GM03348 (cell line): ENCODE data around the gene N4BP2.

ENCODE experiments used
- DNase-seq: peaks from one replicate; pipeline ENCODE4 v3.0.0; 2012; ENCODE audit warnings: low spot score

Gene N4BP2

DNA sequence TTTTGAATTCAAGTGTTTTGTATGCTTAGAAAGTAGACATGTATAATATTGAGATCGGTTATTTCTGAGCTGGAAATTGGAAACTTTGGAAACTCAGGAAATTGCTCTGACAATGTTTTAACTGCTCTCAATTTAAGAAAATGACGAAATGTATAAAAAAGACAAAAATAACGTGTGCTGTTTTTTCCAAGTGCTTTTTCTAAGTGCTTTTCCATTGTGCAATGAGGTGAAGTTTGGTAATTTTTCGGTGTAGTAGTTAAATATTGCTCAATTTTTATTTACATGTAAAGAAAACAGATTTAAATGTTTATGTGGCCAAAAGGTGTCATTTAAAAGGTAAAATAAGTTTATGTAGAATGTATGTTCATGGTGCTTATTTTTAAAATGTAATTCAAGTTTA is 100.8 kb downstream of the N4BP2 start:
- no peak for DNase-seq

DNA sequence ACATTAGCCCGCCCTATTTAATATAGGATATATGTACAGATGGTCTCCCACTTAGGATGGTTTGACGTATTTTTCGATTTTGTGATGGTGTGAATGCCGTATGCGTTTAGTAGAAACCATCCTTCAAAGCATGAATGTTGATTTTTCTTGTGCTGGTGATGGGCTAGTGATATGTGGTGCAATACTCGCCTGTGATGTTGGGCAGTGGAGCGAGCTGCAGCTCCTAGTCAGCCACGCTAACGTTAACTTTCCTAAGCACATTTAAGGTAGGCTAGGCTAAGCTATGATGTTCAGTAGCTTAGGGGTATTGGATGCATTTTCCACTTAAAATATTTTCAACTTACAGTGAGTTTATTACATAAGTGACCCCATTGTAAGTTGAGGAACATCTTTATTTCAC is 103.6 kb downstream of the N4BP2 start:
- no peak for DNase-seq

DNA sequence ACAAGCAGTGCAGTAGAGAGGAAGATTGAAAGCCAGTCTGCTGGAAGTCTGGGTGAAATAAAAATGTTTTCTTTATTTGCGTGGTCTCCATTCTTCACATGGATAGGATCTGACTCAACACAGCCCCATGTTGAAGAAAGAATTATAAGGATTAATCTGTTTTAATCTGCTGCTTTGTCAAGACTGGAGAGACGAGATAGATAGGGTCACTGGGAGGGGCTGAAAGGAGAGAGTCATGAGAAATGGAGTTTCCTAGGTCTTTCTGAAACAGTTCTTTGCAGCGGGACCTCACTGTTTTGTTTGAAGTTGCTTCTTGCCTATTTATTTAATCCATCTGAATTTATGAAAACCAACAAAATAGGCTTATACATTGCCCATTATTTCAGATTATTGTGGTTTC is 107.8 kb downstream of the N4BP2 start:
- DNase-seq, result no peak

DNA sequence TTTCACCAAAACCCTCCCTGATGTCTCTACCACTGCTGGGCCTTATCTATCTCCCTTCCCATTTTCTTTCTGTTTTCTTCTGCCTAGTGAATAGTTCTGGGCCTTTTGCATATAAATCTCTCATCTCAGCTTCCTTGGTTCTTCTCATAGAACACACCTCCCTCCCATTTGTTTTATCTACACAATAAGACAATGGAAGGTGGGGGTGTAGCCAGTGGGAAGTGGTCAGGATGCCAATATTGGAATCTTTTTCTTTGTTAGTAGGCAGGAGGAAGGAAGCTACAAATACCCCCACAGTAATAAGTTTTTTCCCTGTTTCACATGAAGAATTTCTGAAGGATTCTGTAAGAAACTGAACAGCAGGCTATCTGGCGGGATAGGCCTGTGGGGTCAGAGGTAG is 109.3 kb downstream of the N4BP2 start:
- DNase-seq, result no peak

DNA sequence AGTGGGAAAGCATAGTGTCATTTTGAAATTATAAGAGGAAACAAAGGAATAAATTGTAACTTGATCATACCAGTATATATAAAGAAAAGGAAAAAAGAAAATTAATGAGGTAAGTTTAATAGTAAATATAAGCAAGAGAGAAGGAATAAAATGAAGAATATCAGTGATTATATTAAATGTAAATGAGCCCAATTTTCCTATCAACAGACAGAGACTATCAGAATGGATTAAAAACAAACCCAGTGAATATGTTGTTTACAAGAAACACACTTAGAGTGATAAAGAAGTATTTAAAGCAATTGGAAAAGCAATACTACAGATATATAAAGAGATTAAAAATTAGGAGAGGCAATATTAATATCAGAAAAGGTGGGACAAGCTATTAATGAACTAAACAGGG is 111.4 kb downstream of the N4BP2 start:
- DNase-seq, result no peak

DNA sequence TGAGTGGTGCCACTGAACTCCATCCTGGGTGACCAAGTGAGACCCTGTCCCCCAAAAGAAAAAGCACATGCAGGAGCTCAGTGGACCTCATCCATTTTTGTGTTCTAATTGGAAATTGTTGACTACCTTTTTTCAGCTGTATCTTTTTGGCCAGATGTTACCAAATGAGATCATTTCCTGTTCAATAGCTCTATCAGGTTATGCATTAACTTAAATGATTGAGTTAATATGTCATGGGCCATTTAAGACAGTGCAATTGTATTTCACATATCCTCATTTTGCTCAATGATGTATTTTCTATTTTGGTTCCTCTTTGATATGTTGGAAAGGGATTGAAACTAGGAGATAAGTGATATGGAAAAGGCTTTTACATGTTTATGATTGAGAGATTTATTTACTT is 113.9 kb downstream of the N4BP2 start:
- DNase-seq, result no peak

DNA sequence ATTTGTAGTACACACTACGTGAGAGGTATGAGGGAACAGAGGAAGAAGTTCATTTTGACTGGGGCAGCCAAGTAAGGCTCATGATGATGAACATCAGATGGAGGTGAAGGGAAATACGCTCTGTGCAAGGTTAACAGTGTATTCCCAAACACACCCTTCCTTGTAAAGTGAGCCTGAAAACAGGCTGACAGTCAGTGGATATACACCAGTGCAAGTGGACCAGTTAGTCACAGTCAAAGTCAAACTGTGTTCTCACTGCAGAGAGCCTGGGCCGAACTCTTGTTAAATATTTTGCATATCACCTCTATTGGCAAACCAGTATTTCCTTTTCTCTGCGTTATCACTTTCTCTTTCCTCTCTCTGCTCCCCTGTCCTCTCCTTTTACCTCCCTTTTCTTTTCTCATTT is 116.8 kb downstream of the N4BP2 start:
- DNase-seq, result no peak

DNA sequence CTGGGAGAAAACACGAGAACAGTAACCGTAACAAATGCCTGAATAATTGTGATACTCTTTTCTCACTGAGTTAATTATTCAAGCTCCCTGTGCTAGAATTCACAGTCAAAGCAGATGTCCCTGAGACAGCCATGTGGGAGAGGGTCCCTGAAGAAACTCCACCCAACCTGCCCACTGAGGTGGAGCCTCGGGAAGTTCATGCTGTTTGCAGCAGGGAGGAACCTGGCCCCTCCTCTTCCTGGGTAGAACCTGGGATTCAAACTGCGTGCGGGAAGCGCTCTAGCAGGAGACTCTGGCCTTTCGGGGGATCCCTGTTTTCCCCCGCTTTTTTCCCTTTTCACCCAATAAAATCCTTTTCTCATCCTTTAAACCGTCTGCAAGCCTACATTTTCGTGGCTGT is 120.0 kb downstream of the N4BP2 start:
- no peak for DNase-seq

DNA sequence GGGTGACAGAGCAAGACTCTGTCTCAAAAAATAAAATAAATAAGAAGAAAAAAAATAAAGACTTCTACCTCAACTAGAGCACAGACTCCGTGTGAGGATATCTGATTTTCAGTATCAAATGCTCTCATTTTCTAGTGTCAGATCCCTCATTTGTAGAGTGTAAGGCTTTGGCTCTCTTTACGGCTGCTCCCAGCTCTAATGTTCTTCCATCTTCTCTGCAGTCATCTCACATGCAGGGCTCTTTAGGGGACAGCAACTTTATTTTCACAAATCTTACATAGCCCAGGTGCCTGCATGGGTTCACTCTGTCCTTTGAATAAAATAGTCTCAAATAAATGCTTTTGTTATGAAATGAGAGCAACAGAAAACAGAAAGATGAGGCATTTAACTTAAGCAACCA is 120.9 kb downstream of the N4BP2 start:
- DNase-seq, result no peak

DNA sequence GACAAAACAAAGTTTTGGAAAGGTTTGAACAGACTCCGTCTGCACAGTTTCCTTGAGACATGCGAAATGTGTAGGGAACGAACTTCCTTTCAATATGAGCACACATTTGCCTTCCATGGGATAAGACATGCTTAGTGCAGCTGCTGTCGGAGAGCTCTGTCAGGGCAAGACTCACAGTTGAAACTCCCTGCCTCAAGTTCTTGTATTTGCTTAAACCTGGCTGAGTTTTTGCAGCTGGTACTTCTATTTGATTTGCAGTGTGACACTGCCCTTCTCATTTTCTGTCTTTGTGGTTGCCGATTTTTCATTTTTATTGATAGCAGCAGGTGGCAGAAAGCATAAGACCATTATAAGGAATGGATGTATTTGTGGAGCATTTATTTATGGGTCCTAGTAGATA is 122.0 kb downstream of the N4BP2 start:
- DNase-seq, result peak; percentile 15

DNA sequence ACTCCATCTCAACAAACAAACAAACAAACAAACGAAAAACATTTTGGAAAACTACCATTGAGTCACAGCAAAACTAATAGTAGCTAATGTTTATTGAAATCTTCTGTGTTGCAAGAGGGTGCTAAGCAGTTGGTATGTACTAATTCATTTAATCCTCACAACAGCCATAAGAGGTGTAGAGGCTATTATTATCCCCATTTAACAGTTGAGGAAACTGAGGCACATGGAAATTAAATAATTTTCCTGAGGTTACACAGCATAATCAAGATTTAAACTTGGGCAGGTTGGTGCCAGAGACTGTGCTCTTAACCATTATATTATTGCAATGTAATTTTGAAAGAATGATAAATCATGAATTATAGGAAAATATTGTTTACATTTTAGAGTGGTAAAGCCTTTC is 122.7 kb downstream of the N4BP2 start:
- DNase-seq, result no peak

DNA sequence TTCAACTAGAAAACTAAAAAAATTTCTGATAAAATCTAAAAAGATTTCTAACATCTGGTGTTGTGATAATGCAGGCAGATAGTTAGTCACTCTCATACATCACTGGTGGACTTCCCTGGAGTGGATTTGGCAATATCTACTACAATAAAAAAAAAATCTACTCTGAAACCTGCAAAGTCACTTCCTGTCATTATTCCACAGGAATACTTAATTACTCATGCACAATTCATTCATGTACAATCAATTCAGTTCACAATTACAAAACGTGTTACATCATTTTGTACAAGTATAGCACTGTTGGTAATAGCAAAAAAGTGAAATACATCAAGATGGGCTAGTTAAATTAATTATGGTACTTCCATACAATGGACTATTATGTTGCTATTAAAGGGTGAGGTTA is 123.7 kb downstream of the N4BP2 start:
- peak; percentile 87 for DNase-seq

DNA sequence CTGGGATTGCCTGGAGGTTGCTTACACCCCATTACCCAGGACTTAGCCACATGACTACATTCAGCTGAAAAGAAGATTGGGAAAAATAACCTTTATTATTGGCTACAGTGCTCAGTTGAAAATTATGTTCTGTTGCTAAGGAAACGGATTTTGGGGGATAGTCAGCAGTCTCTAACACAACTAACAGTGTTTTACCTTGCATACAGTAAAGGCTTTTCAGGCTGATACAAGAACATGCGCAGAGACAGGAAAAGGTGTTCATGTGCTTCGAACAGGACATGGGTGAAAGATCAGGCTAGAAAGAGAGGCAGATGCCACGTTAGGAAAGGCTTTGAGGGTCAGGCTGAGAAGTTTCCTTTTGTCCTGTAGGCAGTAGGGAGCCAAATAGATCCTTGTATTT is 125.4 kb downstream of the N4BP2 start:
- DNase-seq, result no peak

DNA sequence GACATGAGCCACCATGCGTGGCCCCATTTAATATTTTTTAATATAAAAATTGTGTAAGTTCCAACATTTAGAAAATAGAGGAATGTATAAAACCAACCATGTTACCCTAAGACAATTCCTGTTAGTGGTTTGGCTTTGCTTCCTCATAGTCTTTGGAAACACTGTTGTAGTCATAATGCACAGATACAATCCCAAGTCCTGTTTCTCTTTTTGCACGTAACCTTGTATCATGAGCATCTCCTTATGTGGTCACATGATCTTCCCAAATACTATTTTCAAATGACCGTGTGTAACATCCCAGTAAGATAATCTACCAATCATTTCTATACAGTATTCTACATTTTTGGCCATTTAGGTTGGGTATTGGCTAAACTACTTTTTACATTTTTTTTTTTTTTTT is 126.3 kb downstream of the N4BP2 start:
- no peak for DNase-seq

DNA sequence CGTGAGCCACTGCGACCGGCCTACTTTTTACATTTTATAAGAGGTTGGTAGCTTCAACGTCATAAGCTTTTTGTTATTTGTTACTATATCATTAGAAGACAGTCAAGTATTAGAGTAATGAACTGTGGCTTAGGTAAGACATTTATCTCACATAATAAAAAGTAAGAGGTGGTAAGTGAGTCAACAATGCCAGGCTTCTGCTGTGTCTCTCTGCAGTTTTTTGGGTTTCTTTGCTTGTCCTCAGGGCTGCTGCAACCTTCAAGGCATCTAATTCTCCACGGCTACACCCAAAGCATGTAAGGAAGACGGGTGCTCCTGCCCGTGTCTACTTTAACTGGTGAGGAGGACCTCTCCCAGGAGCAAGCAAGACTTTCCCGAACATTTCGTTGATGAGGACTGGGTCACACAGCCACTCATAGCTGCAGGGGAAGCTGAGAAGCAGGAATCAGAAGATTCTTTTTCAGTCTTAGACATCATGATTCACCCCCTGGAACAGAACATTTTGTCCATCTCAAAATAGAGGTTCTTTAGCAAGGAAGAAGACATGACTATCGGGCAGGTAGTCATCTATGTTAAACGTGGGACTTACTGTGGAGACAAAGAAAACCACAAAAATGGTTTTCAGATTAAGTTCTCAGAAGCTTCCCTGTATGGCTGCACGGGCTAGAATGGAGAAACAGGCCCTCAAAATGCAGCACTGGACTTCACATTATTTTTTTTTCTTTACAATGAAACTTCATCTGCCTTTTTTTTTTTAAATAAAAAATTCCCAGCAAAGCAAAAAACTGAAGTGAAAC is 127.2 kb downstream of the N4BP2 start:
- no peak for DNase-seq

DNA sequence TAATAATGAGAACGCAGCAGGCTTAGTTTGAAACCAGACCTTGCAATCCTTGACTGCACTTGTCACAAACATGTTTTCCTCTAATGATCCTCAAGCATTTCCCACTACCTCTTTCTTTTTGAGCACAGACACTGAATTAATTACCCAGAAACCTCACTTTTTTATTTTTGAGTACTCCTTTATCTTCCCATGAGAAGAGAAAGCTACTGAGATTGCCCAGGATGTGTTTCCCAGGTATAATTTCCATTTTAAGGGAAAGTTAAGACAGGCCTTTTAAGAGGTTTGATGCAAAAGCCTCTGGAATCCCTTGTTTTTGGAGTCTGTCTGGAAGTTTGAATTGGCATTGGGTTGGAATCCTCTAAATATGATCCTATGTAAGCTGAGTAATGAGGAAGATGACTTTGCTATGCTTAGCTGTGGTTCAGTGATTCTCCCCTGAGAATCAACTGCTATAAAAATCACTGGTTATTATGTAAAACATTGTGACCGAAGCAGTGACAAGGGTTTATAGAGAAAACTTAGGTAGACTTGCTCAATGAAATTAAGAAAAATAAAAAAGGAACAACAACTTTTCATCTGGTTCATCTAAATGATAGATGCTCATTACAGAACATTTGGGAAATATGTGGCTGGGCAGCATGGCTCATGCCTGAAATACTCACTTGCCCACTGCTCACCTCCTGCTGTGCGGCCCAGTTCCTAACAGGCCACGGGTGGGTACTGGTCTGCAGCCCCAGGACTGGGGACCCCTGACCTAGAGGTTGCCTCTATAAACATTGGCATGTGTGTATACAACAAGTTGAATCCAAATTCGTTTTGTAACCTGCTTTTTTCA is 129.4 kb downstream of the N4BP2 start:
- DNase-seq, result peak; percentile 48

DNA sequence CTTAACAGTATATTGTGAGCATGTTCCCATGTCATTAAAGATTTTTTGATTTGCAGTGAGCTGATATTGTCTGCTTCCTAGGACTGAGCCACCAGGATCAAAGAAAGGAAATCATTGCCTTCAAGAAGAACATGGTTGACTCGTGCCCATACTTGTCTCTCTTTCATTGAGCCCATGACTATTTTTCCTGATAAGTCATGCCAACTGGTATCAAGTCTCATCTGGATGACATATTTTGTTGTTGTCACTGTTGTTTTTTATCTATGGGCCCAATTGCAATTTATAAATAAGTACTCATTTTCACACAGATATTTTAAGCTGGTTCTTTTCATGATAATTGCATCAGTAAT is 130.0 kb downstream of the N4BP2 start:
- no peak for DNase-seq

DNA sequence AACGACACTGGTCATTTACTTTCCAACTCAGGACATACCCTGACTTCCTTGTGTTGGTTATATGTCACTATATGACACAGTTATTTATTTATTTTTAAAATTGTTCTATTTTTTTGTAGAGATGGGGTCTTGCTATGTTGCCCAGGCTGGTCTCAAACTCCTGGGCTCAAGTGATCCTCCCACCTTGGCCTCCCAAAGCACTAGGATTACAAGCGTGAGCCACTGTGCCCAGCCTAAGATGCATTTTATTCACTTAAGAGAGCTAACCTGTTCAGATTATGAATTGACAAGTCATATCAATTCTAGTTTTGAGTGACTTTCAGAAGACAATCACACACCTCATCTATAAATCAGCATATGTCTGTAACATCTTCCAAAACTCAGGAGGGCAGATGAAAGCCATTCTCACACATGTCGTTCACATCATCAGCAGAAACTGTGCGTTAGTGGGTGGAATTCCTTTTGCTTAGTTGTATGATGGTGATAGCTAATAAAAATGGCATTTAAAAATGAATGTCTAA is 130.8 kb downstream of the N4BP2 start:
- no peak for DNase-seq

DNA sequence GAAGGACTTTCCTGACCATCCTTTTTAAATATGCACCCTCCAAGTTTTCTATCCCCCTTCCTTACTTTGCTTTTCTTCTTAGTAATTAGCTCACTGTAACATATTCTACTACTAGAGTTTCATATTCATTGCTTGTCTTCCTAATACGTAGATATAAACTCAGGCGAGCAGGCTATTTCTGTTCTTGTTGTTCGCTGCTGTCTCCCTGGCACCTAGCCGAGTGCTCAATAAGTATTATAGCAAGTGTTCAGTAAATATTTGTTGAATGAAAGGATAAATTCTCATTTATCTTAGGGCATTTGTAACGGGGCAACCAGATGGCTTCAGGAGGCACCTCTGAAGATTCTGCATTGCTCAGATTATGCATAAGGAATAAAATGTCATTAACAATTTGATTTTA is 133.4 kb downstream of the N4BP2 start:
- DNase-seq, result no peak

DNA sequence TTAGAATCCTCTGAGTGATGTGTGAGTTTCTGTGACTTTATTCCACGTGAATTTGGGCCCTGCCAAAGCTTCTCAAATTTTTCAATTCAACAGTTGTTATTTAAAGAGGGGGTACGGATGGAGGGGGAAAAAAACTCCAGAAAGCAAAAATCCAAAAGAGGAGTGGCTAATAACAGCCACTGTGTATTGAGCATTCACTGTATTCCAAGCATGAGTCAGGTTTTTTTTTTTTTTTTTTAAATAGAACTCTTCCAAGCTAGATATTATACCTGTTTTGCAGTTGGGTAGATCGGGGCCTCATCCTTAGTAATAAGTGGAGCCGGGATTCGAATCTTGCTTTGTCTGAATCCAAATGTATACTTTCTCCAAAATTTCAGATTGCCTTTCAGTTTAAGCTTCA is 133.8 kb downstream of the N4BP2 start:
- no peak for DNase-seq

DNA sequence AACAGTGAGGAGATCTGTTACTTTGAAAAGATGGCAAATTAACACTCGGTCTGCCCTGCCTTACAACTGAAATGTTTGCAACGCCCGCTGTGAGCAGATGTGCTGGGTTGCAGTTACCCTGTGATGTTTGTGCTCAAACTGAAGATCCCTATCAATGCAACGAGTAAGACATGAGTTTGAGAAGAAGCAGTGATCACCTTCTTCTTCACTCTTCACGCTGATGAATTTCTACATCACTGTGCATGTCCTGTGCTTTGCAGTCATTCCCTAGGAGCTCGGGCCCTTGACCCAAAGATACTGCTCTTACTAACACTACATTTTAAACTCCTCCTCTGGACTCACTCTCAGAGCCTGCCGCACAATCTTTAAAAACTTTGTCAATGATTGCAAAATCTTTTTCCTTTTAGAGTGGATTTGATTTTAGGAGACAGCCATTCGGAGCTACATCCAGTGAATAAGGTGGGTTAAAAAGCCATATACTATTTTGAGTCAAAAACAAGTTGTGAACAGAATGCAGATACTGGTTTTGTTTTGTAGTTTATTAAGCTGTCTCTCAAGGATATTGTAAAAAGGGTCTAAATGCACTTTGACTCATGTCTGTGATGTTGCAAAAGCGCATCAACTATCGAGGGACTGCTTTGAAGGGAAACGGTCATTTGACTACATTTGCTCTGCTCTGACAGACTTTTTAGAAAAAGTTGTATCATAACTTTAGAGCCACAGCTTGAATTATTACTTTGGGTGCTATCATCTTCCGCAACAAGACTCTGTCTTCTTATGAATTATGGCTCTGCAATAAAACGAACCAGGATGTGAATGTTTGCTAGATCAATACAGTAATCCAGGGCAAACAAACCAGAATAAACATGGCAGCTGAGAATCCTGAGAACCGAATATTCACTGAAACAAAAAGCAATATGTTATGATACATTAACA is 134.5 kb downstream of the N4BP2 start:
- no peak for DNase-seq
